HG03066 (cell line): ENCODE data around the gene TMC8.
"Not testable (repeated sequence)": the region's sequence is repeated elsewhere in the genome, so short reads cannot be mapped to it uniquely, and the experiment has no call there.

Experiments
- ATAC-seq: cut with Tn5 transposase; IDR thresholded peaks from one replicate; pipeline ENCODE4 v1.9.1; 2021; ENCODE audit warnings: low read depth; ENCODE audit not compliant: unreplicated experiment

The TMC8 gene

DNA sequence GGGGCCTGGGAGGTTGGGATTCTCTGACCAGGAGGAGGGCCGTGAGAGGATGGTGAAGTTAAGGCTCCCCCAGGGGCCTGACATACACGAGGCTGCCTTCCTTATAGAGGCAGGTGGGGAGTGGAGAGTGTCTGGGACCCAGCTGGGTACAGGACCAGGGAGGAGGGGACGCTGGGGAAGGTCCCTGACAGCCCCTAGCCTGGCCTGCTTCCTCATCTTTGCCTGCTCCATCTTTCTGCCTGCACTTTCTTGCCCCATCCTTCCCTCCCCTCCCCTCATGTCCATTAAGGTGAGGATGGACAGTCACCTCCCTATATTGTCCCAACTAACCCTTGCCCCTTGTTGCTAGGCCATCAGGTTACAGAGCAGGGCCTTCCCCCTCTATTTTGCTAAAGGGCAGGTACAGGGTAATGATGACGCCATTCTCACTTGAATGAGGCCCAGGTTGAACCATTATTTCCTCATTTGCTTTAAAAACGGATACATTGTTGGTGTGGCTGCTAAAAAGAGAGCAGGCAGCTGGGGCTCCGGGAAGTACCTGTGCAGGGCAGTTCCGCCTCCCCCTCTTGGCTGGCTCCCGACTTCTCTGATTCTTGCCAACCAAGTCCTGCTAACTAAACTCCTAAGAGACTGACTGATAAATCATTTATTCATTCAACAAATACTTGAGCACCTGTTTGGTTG lies 16.9 kb downstream of the TMC8 start:
- no peak for ATAC-seq

DNA sequence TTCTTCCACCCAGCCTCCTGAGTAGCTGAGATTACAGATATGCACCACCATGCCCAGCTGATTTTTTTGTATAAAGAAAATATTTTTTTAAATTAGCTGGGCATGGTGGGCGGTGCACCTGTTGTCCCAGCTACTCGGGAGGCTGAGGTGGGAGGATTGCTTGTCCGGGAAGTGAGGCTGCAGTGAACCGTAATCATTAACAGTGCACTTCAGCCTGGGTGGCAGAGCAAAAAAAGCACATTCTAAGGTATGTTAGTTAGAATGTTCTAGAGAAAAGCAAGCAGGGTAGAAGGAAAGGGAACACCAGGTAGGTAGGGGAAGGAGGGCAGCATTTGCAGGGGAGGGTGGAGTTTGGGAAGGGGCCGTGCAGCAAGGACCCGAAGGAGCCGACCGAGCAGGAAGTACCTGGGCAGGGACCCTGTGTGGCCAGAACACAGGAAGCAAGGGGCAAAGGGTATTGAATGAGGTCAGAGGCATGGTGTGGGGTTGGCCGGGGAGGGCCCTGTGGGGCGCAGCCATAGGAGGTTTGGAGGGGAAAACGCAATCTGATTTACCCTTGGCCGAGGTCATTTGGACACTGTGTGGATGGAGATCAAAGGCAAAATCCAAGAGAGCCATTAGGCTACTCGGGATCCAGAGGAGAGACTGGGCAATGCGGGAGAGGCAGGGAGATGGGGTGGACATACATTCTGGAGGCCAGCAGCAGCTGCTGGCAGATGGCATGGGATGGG lies 17.9 kb downstream of the TMC8 start:
- no peak for ATAC-seq

DNA sequence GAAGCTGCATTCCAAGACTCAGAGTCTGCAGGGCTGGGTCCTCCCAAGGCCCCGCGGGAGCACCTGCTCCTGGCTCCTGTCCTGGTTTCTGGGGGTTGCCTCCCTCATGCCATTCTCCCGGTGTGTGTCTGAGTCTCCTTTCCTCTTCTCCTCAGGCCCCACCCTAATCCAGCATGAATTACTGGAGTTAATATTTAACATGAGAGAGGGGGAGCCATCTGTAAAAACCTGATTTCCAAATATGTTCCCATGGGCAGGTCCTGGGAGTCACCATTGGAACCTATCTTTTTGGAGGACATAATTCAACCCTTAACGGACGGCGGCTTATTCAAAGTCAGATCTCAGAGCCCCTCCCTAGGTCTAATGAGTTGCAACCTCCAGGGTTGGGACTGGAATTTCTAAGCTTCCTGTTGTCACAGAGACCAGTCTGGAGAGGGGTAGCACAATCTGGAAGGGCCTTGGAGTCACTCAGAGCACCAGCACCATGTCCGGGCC lies 21.0 kb downstream of the TMC8 start:
- no peak for ATAC-seq

DNA sequence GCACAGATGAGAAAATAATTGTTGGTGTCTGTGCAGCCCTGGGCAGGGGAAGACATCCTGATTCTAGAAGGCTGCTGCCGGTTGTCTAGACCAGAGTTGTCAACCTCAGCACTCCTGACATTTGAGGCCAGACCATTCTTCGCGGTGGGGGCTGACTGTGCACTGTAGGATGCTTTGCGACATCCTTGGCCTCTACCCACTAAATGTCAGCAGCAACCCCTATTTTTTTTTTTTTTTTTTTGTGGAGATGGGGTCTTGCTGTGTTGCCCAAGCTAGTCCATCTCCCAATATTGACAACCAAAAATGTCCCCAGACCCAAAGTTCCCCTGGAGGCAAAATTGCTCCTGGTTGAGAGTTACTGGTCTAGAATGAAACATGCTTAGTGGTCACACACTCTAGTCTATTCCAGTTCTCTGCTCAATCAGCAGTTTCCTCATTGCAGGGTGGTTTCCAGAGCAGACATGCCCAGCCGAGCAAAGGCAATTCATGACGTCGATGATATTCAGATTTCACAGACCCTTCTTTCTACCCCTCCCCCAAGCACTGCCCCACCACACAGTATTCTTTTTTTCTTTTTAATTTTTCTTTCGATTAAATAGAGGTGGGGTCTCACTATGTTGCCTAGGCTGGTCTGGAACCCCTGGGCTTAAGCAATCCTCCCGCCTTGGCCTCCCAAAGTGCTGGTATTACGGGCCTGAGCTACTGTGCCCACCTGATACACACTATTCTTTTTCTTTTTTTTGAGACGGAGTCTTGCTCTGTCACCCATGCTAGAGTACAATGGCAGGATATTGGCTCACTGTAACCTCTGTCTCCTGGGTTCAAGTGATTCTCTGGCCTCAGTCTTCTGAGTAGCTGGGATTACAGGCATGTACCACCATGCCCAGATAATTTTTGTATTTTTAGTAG lies 24.6 kb downstream of the TMC8 start:
- ATAC-seq = peak; percentile 45

DNA sequence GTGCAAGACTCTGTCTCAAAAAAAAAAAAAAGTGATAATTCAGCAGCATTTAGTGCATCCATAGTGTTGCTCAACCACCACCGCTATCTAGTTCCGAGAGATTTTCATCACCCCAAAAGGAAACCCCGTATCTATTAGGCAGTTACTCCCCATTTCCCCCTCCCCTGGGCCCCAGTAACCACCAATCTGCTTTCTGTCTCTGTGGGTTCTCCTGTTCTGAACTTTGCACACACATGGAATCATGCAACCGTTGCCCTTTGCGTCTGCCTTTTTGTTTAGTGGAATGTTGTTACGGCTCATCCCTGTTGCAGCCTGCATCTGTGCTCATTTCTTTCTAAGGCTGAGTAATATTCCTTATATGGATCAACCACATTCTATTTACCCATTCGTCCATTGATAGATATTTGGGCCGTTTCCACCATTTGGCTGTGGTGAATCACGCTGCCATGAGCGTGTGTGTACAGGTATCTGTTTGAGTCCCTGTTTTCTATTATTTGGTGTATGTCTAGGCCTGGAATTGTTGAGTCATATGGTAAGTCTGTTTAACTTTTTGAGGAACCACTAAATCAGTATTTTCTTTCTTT lies 29.1 kb downstream of the TMC8 start:
- ATAC-seq = no peak

DNA sequence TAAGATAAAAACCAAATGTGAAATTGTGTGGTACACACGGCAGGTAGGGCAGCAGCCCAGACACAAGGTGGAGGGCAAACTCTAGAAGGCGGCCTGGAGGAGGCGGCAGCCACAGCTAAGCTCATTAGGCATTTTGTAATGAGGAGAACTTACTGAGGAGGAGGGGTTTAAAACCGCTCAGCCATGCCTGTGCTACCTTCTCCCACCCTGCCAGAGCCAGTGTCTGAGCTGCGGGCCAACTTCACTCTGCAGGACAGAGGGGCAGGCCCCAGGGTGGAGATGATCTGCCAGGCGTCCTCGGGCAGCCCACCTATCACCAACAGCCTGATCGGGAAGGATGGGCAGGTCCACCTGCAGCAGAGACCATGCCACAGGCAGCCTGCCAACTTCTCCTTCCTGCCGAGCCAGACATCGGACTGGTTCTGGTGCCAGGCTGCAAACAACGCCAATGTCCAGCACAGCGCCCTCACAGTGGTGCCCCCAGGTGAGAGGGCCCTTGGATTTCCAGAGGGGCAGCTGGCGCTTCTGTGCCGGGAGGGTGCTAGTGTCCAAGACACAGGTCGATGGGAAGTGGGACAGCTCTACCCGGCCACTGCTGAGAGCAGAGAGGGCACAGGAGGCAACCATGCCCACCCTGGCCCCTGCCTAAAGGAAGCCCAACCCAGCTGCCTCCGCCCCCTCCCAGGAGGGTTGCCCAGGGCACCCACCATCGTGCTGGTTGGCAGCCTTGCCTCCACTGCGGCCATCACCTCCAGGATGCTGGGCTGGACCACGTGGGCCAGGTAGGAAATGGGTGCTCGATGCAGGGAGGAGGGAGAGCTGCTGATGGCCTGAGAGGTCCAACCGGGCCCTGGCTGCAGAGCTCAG lies 33.5 kb downstream of the TMC8 start:
- no peak for ATAC-seq

DNA sequence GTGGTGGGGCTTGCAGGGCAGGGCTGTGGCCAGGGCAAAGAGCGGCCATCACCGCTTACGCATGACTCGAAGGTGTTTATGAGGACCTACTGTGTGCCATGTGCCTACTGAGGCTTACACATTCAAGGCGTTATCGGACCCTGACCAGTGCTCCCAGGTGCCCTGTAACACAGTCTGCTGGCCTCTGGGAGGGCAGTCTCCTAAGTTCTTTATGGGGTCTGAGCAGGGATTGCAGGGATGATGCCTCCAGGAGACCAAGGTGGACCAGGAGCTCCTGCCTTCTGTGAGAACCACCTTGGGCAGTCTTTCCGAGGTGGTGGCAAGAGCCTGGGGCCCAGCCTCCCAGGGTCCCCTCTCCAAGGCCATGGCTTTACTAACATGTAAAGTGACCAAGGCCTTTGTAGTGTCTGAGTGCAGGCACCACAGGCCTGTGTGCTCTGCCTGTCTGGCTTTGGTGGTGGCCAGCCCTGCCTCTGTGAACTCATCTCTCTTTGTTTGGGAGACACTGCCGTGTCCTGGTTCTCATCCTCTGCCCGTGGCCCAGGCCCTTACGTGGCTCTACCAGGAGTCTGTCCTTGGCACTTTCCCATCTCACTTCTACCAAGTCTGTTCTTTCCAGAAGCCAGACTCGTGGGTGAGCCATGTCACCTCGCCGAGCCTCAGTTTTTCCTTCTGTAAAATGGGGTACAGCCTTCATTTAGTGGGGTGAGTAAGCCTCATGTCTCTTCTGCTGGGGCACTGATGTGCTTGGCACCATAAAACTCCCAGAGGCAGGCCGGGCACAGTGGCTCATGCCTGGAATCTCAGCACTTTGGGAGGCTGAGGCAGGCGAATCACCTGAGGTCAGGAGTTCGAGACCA lies 34.4 kb downstream of the TMC8 start:
- ATAC-seq = no peak

DNA sequence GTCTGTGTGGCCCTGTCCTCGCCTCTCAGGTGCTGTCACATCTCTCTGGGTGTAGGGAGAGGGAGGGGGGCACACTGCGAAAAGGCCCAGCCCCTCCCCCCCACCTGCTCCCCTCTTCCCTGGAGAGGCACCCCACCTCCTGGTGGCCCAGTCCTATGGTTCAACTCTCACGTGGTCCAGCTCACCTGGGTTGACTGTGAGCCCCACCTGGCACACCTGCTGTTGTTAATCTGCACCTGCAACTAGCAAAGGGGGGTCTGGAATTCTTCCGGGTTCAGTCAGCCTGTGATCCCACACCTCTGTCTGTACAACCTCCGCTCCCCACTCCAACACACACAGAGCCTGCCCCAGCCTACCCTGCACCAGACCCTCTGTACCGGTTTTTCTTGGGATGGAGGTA lies 35.8 kb downstream of the TMC8 start:
- ATAC-seq = no peak

DNA sequence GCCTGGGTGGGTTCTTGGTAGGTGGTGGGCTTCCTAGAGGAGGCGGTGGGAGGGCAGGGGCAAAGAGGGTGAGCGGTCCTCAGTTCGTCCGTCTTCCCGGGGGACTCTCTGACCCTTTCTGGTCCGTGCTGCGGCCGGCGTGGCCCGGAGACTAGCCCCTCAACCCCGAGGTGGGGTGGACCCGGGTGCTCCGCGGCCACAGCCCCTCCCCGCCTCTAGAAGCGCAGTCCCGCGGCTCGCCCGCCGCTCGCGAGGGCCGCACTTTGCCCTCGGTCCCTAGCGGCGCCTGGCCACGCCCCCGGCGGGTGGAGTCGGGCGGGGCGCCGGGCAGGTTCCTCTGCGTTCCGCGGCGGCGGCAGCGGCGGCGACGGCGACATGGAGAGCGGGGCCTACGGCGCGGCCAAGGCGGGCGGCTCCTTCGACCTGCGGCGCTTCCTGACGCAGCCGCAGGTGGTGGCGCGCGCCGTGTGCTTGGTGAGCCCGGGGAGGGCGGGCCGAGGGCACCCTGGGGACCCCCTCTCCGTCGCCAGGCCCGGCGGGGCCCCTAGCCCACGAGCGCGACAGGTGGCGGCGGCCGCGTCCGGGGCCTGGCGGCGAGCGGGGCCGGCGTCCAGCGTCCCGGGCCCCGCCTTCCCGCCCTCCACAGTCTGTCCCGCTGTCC lies 37.8 kb downstream of the TMC8 start, which contains the start of gene SYNGR2:
SYNGR2 (plus strand) TSS at position 340 of the 661 bp plus-strand sequence; CDS start at position 376, 36 bp downstream.
- ATAC-seq = peak; percentile 39

DNA sequence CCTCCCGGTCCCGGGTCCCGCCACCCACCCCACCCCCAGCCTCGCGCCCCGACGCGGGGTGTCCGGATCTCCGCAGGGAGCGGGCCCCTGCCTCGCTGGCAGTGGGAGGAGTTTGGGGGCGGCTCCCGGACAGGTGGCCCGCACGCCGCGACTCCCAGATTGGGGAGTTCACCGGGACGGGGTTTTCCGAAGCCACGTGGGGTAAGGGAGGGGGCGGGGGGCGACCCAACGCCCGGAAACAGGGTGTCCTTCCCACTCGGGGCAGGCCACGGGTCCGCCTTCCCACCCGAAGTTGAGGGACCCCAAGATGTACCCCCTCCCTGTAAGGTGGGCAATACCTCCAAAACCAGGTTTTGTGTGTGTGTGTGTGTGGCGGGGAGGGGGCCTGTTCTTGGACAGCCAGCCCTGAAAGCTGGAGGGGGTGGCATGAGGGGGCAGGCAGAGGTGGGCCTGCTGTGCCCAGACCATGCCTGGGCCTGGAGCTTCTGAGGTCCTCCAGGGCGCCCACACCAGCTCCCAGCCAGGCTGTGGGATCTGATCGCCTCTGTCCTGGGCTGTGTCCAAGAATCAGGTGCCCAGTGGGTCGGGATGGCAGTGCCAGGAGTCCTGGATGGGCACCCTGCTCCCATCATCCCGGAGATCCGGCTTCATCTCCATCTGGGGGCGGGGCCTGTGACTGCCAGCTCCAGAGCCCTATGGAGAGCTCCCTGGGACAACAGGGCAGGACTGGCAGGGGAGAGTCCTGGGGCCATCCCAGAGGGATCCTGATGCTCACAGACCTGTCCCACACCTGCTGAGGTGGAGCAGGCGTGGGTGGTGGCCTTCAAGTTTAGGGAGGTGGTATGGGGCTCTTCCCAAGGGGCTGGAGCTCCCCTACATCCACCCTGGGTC lies 38.6 kb downstream of the TMC8 start:
- ATAC-seq = no peak

DNA sequence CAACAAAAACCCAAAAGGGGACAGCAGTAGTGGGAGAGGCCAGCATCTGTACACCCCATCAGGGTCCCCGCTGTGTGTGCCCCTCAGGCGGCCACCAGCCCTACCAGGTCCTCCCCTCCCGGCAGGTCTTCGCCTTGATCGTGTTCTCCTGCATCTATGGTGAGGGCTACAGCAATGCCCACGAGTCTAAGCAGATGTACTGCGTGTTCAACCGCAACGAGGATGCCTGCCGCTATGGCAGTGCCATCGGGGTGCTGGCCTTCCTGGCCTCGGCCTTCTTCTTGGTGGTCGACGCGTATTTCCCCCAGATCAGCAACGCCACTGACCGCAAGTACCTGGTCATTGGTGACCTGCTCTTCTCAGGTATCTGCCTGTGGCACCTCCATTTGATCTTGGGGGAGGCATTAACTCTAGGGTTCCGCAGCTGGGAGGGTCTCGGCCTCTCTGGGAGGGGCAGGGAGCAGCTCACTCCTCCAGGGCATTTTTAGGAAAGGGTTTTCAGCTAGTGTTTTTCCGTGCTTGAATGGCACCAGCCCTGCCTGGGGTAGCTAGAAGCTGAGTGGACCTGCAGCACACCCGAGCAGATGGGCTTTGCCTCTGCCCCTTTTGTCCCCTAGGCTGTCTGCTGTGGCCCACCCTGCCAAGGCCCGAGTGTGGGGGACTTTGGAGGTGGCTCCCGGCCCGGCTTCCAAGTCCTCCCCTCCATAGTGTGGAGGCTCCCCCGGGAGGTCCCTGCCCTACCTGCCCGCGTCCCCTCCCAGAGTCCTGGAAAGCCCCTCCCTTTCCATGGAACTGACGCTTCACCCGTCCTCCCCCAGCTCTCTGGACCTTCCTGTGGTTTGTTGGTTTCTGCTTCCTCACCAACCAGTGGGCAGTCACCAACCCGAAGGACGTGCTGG lies 40.4 kb downstream of the TMC8 start:
- no peak for ATAC-seq

DNA sequence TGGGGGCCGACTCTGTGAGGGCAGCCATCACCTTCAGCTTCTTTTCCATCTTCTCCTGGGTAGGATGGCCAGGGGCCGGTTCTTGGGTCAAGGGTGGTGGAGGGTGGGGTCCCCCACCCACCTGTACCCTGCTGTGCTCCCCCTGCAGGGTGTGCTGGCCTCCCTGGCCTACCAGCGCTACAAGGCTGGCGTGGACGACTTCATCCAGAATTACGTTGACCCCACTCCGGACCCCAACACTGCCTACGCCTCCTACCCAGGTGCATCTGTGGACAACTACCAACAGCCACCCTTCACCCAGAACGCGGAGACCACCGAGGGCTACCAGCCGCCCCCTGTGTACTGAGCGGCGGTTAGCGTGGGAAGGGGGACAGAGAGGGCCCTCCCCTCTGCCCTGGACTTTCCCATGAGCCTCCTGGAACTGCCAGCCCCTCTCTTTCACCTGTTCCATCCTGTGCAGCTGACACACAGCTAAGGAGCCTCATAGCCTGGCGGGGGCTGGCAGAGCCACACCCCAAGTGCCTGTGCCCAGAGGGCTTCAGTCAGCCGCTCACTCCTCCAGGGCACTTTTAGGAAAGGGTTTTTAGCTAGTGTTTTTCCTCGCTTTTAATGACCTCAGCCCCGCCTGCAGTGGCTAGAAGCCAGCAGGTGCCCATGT lies 41.1 kb downstream of the TMC8 start:
- ATAC-seq = not testable (repeated sequence)

DNA sequence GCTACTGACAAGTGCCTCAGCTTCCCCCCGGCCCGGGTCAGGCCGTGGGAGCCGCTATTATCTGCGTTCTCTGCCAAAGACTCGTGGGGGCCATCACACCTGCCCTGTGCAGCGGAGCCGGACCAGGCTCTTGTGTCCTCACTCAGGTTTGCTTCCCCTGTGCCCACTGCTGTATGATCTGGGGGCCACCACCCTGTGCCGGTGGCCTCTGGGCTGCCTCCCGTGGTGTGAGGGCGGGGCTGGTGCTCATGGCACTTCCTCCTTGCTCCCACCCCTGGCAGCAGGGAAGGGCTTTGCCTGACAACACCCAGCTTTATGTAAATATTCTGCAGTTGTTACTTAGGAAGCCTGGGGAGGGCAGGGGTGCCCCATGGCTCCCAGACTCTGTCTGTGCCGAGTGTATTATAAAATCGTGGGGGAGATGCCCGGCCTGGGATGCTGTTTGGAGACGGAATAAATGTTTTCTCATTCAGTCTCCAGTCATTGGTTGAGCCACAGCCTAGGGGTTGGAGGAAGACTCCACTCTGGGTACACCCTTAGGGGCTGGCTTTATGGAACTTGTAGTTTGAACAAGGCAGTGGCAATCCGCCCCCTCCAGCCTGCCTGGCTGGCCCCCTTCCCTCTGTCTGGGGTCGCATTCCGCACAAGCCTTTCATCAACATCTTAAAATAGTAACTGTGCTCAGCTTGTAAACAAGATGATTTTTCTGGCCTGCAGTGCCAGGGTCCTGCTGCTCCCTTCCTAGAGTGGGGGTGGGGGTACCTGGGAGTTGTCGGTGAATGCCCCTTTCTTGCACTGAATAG lies 41.9 kb downstream of the TMC8 start:
- ATAC-seq = no peak

DNA sequence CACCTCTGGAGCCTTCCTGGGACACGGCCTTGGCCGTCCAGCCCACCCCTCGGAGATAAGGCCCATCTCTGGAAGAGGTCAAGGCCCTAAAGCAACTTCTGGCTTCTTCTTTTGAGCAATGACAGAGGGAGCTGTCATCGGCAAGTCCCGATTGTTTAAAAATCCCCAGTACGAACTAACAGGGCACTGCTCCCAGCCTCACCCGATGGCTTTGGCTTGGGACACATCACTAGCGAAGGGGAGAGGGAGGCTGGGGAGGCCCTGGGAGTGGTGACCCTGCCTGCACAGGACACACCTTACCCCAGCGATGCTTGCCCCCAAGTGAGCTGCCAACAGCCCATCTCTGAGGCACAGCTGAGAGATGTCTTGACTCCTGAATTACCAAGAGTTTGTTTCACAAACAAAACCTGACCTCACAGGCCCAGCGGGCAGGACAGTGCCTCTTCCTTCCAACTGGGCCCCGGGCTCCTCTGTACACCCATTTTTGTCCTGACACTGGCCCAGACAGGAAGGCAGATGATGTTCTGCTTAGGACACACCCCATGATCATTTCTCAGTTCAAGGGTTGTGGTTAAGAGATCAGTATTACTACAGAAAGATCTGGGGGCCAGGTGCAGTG lies 42.6 kb downstream of the TMC8 start:
- no peak for ATAC-seq
